ENCODE results near the gene STRN3. TPM values are rescaled to one million over a fixed set of nuclear protein-coding genes. Genes with fewer than 3 reads are reported as not detected.
A peak's percentile ranks its signal among the peaks of the same experiment; 100 is the strongest.

STRN3 gene
- total RNA-seq, 1 experiment from 2014 or later = 52.1 TPM

DNA sequence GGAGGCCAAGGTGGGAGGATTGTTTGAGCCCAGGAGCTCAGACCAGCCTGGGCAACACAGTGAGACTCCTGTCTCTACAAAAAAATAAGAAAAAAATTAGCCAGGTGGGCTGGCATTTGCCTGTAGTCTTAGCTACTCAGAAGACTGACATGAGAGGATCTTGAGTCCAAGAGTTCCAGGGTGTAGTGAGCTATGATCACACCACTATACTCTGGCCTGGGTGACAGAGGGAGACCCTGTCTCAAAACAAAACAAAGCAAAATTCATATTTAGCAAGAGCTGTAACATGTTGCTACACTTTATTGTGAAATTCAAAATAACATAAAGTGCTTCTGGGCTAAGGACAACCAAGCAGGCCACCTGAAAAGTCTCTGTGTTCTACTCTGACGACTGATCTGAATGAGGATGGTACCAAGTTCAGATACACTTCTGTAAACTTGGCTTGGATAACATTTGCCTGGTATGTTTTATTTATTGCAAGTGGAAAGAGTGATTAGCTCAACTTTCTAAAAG, 11.6 kb upstream of the STRN3 start:
- no peaks in the 10 kb centered on the region for H4K20me1 ChIP-seq (ENCODE audit: control insufficient read depth, insufficient read depth, insufficient read length)
- DNase-seq = no peak
- TF ChIP-seq, protein P1, sequence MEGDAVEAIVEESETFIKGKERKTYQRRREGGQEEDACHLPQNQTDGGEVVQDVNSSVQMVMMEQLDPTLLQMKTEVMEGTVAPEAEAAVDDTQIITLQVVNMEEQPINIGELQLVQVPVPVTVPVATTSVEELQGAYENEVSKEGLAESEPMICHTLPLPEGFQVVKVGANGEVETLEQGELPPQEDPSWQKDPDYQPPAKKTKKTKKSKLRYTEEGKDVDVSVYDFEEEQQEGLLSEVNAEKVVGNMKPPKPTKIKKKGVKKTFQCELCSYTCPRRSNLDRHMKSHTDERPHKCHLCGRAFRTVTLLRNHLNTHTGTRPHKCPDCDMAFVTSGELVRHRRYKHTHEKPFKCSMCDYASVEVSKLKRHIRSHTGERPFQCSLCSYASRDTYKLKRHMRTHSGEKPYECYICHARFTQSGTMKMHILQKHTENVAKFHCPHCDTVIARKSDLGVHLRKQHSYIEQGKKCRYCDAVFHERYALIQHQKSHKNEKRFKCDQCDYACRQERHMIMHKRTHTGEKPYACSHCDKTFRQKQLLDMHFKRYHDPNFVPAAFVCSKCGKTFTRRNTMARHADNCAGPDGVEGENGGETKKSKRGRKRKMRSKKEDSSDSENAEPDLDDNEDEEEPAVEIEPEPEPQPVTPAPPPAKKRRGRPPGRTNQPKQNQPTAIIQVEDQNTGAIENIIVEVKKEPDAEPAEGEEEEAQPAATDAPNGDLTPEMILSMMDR (conservative IDR thresholded peaks at IDR 0.05) = no peak
- Mint-ChIP-seq H3K4me3 (no peak overlapping the region), H3K9me3 (no peaks in the 10 kb centered on the region), H3K27ac (peak overlapping the region in 1 of 3 experiments; percentile 87; a peak in 2 of 7 replicates), H3K36me3 (ENCODE audit: insufficient read depth in 1 of 3, low read depth in 3 of 3) (peaks cover 0 to 5% (median 4%) of the 10 kb centered on the region in 3 experiments; a peak in 4 of 7 replicates), H3K27me3 (ENCODE audit: low read depth) (no peaks in the 10 kb centered on the region), H3K4me1 (peaks cover 8 to 20% of the 10 kb centered on the region in 2 experiments)
- H2AK5ac ChIP-seq (ENCODE audit: insufficient read length, low read length) = no peak overlapping the region
- H2BK15ac ChIP-seq (ENCODE audit: low read depth, low read length) = no peak overlapping the region
- WGBS (ENCODE audit: extremely low coverage, insufficient read length, low lambda C conversion rate) = no CpG with 5 or more reads among the region's 1 CpG
- no peaks in the 10 kb centered on the region for H3K9me3 ChIP-seq (ENCODE audit: control insufficient read depth, low read depth, low read length)
- H3K79me1 ChIP-seq (ENCODE audit: insufficient read depth, low read depth, low read length, poor library complexity, severe bottlenecking) = no peaks in the 10 kb centered on the region
- H2BK12ac ChIP-seq (ENCODE audit: insufficient read length, low read depth, low read length) = no peak overlapping the region
- no peaks in the 10 kb centered on the region for H3K4me1 ChIP-seq (ENCODE audit: insufficient read depth, low read length)
- no peak overlapping the region for H3K27ac ChIP-seq (ENCODE audit: insufficient read length, low read depth, low read length)
- no peak overlapping the region for H3K4me2 ChIP-seq (ENCODE audit: insufficient read depth, insufficient read length, low read length)
- no peak overlapping the region for H3K23ac ChIP-seq (ENCODE audit: insufficient read length, low read depth, low read length)
- no peak overlapping the region for H2BK20ac ChIP-seq (ENCODE audit: low read depth, low read length, poor library complexity, severe bottlenecking)
- no peak overlapping the region for H3K18ac ChIP-seq (ENCODE audit: insufficient read length, low read depth, low read length)
- H2AFZ ChIP-seq (ENCODE audit: low read length) = no peak overlapping the region
- H3K9ac ChIP-seq (ENCODE audit: extremely low read depth, insufficient read length, low read length) = no peak overlapping the region
- H3K4ac ChIP-seq (ENCODE audit: low read depth, low read length) = no peak overlapping the region
- no peak overlapping the region for H2BK5ac ChIP-seq (ENCODE audit: insufficient read length, low read length)
- no peak overlapping the region for H3K56ac ChIP-seq (ENCODE audit: insufficient read length, low read depth, low read length)
- H3K79me2 ChIP-seq (ENCODE audit: insufficient read depth, low read length) = no peaks in the 10 kb centered on the region
- H3T11ph ChIP-seq (ENCODE audit: low read length) = no peak overlapping the region
- H3K23me2 ChIP-seq (ENCODE audit: insufficient read length, low read depth, low read length, poor library complexity, severe bottlenecking) = no peaks in the 10 kb centered on the region
- no peak overlapping the region for H2BK120ac ChIP-seq (ENCODE audit: low read depth, low read length, poor library complexity, severe bottlenecking)
- H3K27me3 ChIP-seq (ENCODE audit: insufficient read depth, low read length) = no peaks in the 10 kb centered on the region
- no peak overlapping the region for H3K14ac ChIP-seq (ENCODE audit: insufficient read depth, low read length)
- H4K5ac ChIP-seq (ENCODE audit: insufficient read length, low read depth, low read length) = no peak overlapping the region
- no peak overlapping the region for H4K8ac ChIP-seq (replicated peaks; ENCODE audit: insufficient read length, low read depth, low read length)
- H4K91ac ChIP-seq (ENCODE audit: insufficient read length, low read depth, low read length) = no peak overlapping the region

All from H9 (cell line).